GM13977 (cell line): ENCODE measurements around the gene FBRSL1.

ENCODE experiments used
- DNase-seq: peaks from one replicate; pipeline ENCODE4 v3.0.0; 2012; ENCODE audit warnings: low spot score
- CTCF ChIP-seq: IDR thresholded peaks from 2 replicates; pipeline ENCODE4 v1.5.1; 2012; ENCODE audit warnings: mild to moderate bottlenecking, control low read depth; ENCODE audit not compliant: insufficient read depth; ENCODE audit errors: extremely low read depth, missing control alignments
- in situ Hi-C: fragments of 300-500 bp; cut with MboI; formaldehyde crosslinking; loops from one replicate; pipeline ENCODE4 v1.12.0; 2022; ENCODE audit warnings: low sequenced_read_pairs, low pct_unique_long_range_greater_than_20kb, mixed read lengths, inconsistent platforms; ENCODE audit not compliant: unreplicated experiment

FBRSL1 gene

GRCh38 chr12:132465269-132466190, 24.4 kb upstream of the FBRSL1 start:
- in situ Hi-C loops: no loop called here
- TF ChIP-seq CTCF: no peak
- no peak for DNase-seq

GRCh38 chr12:132466241-132467201, 23.4 kb upstream of the FBRSL1 start:
- no peak for DNase-seq
- in situ Hi-C loops: no loop called here
- no peak for TF ChIP-seq CTCF

- in situ Hi-C loops: no loop called here
- no peak for DNase-seq
- no peak for TF ChIP-seq CTCF
These were observed 22.4 kb upstream of the FBRSL1 start for GRCh38 chr12:132467511-132467910.

DNA sequence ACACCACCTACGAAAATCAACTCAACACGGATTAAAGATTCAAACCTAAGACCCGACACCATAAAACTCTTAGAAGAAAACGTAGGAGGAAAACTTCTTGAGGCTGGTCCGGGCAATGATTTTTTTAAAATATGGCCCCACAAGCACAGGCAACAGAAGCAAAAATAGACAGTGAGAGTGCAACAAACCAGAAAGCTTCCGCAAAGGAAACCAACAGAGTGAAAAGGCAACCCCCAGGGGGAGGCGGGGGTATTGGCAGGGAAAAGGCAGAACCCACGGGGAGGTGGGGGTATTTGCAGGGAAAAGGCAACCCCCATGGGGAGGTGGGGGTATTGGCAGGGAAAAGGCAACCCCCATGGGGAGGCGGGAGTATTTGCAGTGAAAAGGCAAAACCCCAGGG, 20.5 kb upstream of the FBRSL1 start:
- in situ Hi-C loops: no loop called here
- no peak for DNase-seq
- TF ChIP-seq CTCF: no peak

GRCh38 chr12:132470397-132470796, 19.6 kb upstream of the FBRSL1 start:
- no peak for DNase-seq
- in situ Hi-C loops: no loop called here
- no peak for TF ChIP-seq CTCF

- DNase-seq: no peak
- in situ Hi-C loops: no loop called here
- no peak for TF ChIP-seq CTCF
These were observed 18.7 kb upstream of the FBRSL1 start for GRCh38 chr12:132471011-132471857.
